Mammary epithelial cell (primary cell): ENCODE data around the gene SLIT3.

Experiments
- EZH2 ChIP-seq: IDR thresholded peaks from 2 replicates; pipeline ENCODE4 v1.6.1; 2012; ENCODE audit warnings: low read length, inconsistent platforms, borderline replicate concordance
- TF ChIP-seq, protein P1 (sequence below), 2 donors: IDR thresholded peaks in 1 of 2; conservative IDR thresholded peaks in 1 of 2; 2 replicates each; pipeline ENCODE4 v1.5.1; 2011 to 2012; ENCODE audit warnings: inconsistent platforms in 2 of 2, low read length in 2 of 2, mild to moderate bottlenecking in 2 of 2, control low read depth in 1 of 2, low read depth in 1 of 2; ENCODE audit not compliant: insufficient read depth in 1 of 2; ENCODE audit errors: extremely low read depth in 1 of 2

- TF ChIP-seq, protein P1, sequence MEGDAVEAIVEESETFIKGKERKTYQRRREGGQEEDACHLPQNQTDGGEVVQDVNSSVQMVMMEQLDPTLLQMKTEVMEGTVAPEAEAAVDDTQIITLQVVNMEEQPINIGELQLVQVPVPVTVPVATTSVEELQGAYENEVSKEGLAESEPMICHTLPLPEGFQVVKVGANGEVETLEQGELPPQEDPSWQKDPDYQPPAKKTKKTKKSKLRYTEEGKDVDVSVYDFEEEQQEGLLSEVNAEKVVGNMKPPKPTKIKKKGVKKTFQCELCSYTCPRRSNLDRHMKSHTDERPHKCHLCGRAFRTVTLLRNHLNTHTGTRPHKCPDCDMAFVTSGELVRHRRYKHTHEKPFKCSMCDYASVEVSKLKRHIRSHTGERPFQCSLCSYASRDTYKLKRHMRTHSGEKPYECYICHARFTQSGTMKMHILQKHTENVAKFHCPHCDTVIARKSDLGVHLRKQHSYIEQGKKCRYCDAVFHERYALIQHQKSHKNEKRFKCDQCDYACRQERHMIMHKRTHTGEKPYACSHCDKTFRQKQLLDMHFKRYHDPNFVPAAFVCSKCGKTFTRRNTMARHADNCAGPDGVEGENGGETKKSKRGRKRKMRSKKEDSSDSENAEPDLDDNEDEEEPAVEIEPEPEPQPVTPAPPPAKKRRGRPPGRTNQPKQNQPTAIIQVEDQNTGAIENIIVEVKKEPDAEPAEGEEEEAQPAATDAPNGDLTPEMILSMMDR (conservative IDR thresholded peaks at IDR 0.05 in 1 of 2, IDR thresholded peaks at IDR 0.05 in 1 of 2; ENCODE audit: extremely low read depth in 1 of 2, insufficient read depth in 1 of 2, low read depth in 1 of 2, low read length in 2 of 2), result no peak
- no peak for TF ChIP-seq EZH2
Observed at GRCh38 chr5:168975331-168975730, 325.6 kb downstream of the SLIT3 start.
